NCI-H2227 (cell line): ENCODE data around the gene PYGB.
"Not testable (repeated sequence)": the region's sequence is repeated elsewhere in the genome, so short reads cannot be mapped to it uniquely, and the experiment has no call there.

Experiments
- DNase-seq: peaks from one replicate; lab custom pipeline; 2025; ENCODE audit not compliant: unreplicated experiment; lab: John Stamatoyannopoulos, UW

Gene PYGB

DNA sequence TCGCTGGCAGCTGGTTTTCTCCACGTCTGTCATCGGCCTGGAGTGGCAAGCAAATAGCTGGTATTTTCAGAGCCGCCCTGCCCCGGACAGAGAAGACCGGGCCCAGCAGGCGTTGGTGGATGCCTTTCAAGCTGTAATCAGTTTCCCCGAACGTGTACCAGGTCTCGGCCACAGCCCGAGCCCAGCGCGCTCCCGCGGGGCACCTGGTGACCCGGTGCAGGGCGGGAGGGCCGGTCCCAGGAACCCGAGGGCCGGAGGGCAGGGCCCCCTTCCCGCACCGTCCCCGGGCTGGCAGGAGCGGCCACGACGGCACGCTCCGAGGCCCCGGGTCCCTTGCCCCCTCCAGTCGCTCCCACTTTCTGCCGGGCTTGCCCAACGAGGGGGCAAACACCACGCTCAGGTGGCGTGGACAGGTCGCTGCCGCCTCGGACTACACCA lies 348 bp upstream of the PYGB start:
- peak; percentile 68 for DNase-seq

GRCh38 chr20:25248786-25249172 lies 894 bp downstream of the PYGB start:
- no peak for DNase-seq

DNA sequence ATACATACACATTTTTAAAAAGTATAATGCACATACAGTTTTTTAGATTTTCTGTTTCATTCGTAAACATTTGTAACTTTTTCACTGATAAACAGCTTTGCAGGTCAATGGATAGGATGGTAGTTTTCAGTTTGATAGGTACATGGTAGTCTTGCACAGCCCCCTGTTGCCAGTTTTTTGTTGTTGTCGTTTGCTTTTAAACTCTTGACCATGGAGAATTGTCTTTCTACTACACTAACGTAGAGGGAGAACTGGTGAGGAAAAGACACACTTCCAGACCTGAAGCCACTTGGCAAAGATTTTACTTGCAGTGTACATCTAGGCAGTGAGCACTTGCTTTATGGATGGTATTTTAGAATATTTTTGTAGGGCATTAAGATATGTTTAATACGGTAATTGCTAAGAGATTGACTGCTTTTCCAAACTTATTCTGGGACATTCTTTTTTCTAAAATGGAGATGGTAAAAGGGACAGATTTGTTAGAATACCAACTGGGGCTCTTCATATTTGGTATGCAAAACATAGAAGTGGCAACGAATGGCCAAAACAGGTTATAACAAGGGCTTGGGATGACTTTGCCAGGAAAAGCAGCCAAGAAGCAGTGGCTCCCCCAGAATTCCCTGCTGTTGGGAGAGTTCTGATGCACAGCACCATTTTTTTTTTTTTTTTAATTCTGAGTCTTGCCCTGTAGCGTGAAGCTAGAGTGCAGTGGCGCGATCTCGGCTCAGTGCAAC lies 1.5 kb downstream of the PYGB start:
- DNase-seq, result peak; percentile 21

- DNase-seq, result no peak
Observed at GRCh38 chr20:25250508-25250907, 2.6 kb downstream of the PYGB start.

DNA sequence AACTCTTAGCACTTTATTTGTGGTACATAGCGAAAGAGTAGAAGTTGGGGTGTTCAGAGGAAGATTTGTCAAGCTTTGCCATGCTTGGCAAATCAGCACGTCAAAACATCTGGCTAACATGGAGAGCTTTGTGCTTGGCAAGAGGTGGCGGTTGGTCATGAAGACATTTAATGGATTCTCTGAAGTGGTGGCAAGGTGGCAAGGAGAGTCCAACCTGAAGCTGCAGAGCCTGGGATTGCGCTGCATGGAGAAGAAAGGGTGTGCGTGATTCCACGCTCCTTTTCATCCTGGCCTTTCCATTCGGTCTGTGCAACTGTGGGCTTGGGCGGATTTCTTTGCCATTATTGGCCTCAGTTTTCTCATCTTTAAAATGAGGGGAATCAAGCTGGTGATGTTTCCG lies 3.1 kb downstream of the PYGB start:
- DNase-seq, result no peak

DNA sequence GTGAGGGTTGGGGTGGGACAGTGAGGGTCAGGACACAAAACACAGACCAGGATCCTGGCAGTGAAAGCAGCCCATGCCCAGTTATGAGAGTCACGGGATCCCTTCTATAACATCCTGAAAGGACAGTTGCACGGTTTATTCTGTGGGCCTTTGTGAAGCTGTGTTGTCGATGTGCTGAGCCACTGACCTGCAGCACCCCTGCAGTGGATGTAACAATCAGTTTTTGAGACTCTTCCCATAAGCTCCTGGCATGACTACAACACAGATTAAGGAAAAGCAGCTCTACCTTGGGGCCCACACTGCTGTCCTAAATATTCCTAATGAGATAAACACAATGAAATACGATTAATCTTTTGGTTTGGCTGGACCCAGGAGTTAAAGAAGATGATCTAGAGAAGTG lies 3.7 kb downstream of the PYGB start:
- DNase-seq, result no peak

- DNase-seq, result no peak
Observed at GRCh38 chr20:25252230-25252651, 4.4 kb downstream of the PYGB start.

DNA sequence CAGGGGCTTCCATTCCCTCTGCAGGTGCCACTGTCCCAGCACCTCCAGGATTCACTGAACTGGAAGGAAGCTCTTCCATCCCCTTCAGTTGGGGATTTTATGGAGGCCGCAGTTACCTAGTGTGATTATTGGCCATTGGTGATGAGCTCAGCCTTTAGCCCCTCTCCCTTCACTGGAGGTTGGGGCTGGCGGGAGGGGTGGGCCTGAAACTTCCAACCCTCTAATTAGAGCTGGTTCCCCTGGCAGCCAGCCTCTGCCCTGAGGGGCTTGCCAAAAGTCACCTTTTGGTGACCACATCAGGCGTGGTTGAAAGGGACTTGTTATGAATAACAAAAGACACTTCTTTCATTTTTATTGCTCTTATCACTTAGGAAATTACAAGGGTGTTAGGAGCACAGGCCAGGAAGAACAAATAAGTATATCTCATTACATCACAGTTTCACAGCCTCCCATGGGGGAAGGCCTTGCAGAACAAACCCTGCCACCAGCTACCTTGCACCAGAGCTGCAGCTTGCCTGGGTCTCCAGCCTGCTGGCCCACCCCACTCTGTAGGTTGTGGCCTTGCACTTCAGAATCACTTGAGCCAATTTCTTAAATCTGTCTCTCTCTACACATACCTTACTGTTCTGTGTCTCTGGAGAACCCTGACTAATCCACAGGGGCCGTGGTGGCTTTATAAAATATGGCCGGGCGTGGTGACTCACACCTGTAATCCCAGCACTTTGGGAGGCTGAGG lies 5.0 kb downstream of the PYGB start:
- DNase-seq, result no peak

GRCh38 chr20:25253606-25254275 lies 5.9 kb downstream of the PYGB start:
- DNase-seq, result no peak

DNA sequence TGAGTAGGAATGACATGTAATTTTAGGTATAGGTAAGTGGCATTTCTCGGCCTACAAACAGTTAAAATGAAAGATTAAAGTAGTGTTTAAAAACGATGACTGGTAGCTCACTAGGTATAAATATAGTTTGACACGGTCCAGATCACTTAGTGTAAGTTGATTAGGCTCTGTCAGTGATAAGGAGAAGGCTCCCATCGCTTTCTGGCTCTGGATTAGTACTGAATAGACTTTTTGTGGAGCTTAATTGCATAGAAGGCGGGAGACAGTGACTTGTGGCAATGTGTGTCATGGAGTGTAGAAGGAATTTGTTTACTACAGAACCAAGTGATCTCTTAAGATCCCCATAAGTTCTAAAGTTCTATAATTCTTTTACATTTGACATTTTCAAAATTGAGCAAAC lies 6.7 kb downstream of the PYGB start:
- no peak for DNase-seq

DNA sequence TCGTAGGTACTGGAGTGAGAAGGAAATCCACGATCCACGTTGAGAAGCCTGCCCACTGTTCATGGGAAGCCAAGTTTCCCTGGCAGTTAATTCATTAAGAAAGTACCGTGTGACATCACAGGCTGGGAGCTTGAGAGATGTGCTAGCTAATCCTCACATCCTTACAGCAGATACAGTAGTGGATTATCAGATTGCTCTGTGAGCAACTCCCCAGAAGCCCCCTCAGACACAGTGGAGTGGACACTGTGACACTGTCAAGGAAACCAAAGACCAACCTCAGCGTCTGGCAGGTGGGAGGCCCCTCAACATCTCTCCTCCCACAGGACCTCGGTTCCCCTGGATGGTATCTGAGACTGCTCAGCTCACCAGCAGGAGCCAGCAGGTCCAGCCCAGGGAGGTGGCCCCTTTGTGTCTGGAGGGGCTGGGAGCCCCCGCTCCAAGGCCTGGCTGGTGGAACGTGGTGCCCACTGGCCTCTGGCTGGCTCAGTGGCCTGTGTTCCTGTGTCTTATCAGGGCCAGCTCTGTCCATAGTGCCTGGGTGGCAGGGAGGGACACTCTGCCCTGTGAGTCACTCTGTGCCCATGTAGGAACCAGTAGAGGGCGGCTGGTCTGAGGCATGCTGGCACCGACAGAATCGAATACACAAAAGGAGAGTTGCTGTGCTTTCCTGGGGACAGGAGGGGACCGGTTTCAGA lies 7.2 kb downstream of the PYGB start:
- DNase-seq, result no peak

DNA sequence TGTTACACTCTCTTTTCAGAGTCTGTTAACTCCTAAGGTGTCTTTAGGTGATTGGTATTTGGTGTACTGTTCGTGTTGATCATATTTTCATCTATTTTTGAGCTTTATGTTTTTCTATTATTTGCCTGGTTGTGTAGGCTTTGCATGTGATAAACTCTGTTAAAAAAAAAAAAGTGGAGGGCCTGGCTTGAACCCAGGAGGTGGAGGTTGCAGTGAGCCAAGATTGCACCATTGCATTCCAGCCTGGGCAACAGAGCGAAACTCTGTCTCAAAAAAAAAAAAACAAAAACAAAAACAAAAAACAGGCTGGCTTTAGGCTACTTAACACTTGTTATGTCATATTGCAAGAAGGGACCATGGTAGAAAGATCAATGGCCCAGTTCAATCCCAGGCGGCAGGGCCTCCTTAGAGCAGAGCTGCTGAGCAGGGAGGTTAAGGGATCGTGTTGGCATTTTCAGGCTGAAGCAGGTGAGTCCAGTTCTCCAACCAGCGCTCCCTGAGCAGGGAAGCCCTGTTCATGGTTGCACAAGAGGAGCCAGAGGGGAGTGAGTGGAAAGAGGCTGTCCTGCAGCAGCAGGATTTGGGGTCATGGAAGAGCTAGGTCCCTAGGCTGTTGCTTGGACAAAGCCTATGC lies 8.5 kb downstream of the PYGB start:
- no peak for DNase-seq

DNA sequence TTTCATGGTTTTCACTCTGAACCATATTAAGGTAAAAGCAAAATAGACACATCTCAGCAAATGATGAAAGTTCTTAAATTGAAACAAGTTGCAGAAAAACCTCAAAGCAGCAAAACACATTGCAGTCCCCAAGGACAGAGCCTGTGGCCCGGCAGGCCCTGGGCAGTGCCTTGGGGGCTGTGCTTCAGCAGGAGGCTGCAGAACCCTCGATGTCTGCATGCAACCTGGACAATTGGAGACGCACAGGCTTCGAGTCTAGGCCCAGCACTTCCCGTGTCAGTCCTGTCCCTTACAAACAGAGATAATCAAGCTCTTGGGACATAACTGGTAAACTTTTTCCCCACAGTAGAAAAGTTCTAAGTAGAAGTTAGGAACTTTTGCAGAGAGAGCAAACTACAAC lies 9.2 kb downstream of the PYGB start:
- DNase-seq, result no peak

GRCh38 chr20:25257756-25258475 lies 10.0 kb downstream of the PYGB start:
- no peak for DNase-seq

DNA sequence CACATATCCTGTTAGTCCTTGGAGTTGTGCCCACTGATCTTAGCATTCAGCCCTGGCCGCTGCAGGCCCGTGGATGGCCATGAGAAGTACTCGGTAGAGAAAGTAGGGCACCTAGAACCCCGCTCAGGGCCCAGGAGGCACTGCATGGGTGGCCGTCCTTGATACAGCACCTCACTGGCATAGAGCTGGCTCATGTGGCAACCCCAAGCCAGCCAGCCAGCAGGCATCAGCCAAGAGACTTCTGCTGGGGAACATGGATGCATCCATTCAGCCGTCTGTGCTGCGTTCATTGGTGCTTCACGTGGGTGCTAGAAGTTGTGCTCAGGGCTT lies 10.6 kb downstream of the PYGB start:
- no peak for DNase-seq

- no peak for DNase-seq
Observed at GRCh38 chr20:25258828-25259227, 10.9 kb downstream of the PYGB start.

- DNase-seq, result no peak
Observed at GRCh38 chr20:25259358-25259757, 11.5 kb downstream of the PYGB start.

DNA sequence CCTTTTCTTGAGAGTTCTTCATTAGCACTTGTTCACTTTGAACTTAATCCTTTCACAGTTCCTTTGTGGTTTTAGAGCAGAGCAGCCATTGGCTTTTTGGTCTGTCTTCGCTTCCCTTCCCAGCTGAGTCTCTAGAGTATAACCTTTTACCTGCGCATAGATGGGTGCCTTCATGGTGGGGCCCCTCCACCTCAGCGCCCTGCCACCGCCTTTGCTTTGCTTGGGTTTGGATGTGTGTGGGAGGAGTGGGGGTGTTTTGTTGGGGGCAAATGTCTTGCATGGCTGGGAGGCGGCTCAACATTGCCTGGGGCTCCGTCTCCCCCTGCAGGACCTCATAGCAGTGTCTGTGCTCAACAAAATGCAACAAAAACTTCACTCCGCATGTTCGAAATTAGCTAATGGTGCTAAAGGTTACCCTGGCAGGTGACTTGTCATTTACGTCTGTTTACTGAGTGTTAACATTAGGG lies 11.9 kb downstream of the PYGB start:
- DNase-seq, result no peak

GRCh38 chr20:25260770-25261437 lies 13.0 kb downstream of the PYGB start:
- DNase-seq, result not testable (repeated sequence)
